T47D (cell line): ENCODE data around the gene RBM33.
"Not testable (repeated sequence)": the region's sequence is repeated elsewhere in the genome, so short reads cannot be mapped to it uniquely, and the experiment has no call there.

Experiments
- DNase-seq, 2 experiments: peaks; one replicate each; pipeline versions ENCODE4 v3.0.0 to v3.0.0-alpha.2; 2011 to 2012; ENCODE audit warnings: low read depth in 1 of 2, low spot score in 1 of 2
- JUND ChIP-seq: IDR thresholded peaks from 2 replicates; pipeline ENCODE4 v1.6.1; 2012; ENCODE audit warnings: low read depth
- in situ Hi-C: cut with HindIII; loops from 2 replicates; pipeline ENCODE4 v1.10.0; 2016; ENCODE audit warnings: low sequenced_read_pairs, low pct_unique_long_range_greater_than_20kb

Gene RBM33

DNA sequence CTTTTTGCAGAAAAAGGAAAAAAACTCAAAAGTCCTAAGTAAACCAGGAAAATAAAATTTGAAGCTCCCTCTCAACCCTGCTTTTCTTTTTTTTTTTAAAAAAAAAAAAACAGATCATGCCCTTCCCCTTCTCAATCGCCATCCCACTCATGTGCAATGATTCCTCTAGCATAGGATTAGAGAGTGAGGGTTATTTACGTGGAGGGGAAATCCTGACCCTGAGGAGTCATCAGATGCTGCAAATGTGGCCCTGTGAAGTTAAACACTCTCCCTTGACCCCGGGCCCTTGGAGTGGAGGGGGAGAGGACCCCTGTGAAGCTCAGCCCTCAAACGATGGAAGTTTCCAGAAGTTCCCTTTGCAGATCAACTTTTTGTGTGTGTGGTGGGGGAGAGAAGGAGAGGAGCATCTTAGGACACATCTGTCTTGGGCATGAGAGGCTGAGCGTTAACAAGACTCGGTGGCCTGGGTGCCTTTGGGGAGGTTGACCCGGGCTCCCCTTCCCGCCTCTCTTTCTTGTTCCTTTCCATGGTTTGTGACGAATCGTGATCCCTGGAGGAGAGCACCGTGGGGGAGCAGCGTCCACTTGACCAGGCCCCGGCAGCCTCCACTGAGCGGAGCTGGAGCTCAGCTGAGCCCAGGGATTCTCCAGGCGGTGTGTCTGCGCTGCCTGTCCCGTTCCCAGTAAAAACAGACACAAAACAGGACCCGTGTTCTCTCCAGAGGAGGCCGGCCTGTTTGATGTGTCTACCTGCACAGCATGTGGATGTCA, 169.3 kb downstream of the RBM33 start:
- DNase-seq = no peak
- TF ChIP-seq JUND = no peak
- in situ Hi-C loops = no loop called here

DNA sequence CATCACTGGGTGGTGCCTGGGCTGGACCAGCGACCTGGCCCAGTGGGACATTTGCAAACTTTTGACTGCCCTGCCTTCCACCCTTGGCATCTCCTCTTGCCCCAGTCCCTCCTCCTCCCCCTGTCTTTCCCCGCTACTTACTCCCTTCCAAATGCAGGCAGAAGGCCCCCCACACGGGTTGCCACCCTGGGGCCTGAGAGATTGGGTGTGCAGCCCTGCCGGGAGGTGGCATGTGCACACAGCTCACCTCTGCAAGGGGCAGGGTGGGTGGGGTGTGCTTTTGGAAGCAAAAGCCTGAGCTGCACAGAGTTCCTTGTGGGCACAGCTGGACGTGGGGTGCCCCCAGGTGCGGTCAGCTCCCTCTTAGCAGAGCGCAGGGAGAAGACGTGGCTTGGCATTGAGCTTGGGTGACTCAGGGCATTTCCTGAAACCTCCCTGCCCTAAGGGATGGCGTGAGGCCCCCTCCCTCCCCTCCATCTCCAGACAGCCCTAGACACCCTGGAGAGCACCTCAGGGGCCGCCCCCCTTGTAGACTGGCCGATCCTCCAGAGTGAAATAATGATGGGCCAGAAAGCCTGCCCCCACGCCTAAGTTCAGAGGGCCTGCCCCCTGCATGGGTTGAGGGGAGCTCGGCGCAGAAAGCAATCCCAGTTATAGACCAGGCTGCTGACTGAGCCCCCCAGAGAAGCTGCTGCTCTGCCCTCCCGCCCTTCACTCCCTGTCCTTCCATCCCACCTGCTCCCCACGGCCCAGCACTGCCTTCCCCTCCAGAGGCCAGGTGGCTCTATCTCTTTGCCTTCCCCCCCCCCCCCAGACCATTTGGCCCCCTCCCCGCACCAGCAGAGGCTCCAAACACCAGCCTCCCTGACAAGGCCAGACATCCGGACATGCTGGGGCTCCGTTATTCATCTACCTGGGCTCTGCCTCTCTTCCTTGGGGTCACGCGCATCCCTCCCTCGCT, 170.1 kb downstream of the RBM33 start:
- in situ Hi-C loops = no loop called here
- DNase-seq = no peak
- TF ChIP-seq JUND = no peak

DNA sequence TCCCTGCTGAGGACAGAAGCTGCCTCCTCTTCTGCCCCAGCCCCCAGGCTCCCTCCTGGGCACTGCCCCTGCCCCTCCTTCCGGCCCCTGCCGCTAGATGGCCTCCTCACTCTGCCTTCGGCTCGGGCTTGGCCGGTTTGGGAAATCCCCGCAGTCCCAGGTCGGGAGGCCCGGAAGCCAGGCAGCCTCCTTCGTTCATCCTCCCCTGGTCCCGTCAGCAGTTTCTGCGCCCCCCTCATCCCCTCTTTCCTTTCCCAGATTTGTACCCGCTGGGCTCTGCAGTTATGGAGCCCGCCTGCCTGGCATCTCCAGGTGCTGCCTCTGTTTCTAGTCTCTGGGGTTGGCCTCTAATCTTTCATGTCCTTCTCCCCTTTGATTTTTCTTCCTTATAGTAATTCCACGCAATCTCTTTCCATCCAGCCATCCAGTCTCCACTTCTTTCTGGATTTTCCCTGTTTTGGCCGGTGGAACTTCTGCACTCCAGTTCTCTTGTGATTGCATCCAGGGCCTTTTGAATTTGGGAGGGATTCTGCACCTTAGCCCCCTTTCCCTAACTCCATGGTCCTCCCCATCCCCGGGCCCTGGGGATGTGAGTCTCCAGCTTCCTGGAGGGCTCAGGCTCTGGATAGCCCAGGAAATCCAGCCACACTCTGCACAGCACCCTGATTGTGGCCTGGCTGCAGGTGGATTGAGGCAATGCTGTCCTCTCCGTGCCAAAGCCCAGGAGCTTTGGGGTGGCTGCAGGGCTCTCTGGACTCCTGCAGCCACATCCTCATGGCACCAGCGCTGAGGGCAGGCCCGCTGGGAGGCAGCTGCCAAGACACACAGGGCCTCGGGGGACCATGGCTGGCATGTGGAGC, 171.1 kb downstream of the RBM33 start:
- no peak for TF ChIP-seq JUND
- DNase-seq = peak; percentile 55 to 67
- in situ Hi-C loops = no loop called here

DNA sequence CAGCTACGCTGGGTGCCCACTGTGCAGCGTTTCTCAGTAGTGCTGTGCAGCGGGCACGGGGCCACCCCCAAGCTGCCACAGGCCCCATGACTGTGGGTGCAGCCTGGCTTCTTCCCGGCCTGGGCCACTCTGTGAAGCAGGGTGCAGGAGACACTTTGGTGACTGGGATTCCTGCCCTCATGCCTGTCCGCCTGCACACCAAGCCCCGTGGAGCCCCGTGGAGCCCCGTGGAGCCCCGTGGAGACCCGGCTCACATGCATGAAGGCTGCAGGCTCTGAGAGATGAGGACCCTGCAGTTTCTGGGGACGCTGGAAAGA, 171.7 kb downstream of the RBM33 start:
- DNase-seq = no peak
- TF ChIP-seq JUND = no peak
- in situ Hi-C loops = no loop called here

DNA sequence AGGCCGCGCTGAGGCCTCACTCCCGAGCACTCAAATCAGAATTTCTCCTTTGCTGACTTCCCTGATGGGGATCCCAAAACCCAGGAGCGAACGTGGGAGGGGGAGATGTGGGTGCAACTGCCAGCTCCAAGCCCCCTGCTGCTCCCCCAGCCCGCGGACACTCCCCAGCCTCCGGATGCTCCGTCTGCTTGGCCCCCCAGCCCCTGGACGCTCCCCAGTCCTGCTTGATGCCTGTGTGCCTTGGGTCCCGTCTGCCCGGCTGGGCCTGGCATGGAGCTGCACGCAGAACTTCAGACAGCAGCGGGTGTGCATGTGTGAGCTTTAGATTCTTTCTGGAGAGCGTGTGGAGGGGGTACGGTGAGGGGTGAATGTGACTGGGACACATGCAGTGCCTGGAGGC, 172.5 kb downstream of the RBM33 start:
- DNase-seq = no peak
- in situ Hi-C loops = no loop called here
- TF ChIP-seq JUND = no peak

DNA sequence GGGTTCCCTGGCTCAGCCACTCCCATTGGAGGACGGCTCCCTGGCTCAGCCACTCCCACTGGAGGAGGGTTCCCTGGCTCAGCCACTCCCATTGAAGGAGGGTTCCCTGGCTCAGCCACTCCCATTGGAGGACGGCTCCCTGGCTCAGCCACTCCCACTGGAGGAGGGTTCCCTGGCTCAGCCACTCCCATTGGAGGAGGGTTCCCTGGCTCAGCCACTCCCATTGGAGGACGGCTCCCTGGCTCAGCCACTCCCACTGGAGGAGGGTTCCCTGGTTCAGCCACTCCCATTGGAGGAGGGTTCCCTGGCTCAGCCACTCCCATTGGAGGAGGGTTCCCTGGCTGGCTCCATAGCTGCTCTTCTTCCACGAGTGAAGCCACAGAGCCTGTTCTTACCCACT, 173.1 kb downstream of the RBM33 start:
- DNase-seq, in situ Hi-C loops: not testable (repeated sequence)

DNA sequence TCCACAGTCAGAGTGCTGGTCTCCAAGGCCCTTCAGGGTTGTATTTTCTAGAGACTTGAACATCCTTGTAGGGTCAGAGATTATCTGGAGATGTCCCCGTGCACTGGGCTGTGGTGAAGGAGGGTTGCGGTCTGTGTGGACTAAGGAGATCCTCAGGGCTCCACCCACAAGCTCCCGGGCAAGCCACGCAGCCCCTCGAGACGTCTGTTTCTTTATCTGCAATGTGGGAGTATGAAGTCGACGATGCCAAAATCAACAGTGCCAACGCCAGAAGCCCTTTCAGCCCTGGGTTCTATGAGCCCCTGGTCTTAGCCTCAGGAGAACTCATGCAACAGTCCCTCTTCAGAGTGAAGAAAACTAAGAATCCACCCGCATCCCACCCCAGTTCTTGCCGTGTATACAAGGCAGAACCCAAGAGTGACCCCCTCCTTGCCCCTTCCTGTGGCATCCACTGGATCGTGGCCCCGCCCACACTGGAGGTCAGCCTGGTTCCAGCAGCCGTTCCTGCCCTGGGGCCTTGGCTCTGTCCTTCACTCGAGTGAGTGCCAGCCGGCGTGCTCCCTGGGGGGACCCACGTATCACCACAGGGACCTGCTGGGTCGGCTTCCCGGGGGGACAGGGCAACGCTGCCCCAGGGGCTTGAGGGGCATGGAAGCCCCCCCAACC, 173.8 kb downstream of the RBM33 start:
- no peak for DNase-seq
- in situ Hi-C loops = no loop called here
- TF ChIP-seq JUND = no peak

DNA sequence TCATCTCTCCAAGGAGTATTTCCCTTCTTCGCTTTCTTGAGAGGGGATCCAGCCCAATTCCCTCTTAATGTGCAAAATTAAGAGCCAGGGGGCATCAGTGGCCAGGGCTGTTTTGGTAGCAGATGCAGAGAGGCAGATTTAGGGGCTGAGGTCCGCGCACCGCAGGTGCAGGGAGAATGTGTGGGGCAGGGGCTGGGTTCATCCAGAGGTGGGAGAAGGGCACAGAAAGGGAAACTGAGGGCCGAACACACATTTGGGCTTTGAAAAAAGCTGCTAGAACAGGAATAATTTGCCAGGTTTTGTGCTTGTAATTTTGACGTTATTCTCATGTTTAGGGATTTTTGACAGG, 174.3 kb downstream of the RBM33 start:
- TF ChIP-seq JUND = no peak
- in situ Hi-C loops = no loop called here
- DNase-seq = no peak

DNA sequence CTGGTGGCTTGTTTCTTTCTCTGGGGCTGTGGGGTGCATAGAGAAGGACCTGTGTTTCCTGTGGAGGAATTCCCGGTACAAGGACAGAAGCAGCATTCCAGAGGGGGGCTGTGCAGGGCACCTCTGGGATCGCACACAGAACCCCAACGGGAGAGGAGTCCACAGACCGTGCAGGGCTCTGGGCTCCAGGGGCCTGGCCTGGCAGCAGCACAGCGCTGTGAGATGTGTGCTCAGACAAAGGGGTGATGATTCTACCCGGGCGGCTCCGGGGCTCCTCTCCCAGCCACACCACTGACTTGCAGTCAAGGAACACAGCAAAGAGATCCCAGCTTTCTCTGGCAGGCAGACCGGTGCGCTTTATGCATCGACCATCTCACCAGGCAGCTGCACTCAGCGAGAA, 174.7 kb downstream of the RBM33 start:
- in situ Hi-C loops = no loop called here
- DNase-seq = no peak
- TF ChIP-seq JUND = no peak

DNA sequence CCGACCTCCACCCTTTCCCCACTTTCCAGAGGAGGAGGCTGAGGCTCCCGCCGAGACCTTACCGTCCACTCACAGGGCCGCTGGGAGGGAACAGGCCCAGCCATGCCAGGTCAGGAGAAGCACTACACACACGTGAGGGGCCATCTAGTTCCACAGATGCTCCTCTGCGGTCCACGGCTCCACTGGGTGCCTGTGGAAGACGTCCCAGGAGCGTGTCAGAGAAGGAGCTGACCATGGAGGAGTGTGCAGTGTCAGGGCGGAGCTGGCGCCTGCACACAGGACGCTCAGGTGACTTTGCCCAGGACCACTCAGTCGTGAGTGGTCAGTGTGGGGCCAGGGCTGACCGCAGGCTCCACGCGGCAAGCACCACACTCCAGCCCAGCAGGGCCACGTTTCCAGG, 175.8 kb downstream of the RBM33 start:
- TF ChIP-seq JUND = no peak
- no peak for DNase-seq
- in situ Hi-C loops = no loop called here

DNA sequence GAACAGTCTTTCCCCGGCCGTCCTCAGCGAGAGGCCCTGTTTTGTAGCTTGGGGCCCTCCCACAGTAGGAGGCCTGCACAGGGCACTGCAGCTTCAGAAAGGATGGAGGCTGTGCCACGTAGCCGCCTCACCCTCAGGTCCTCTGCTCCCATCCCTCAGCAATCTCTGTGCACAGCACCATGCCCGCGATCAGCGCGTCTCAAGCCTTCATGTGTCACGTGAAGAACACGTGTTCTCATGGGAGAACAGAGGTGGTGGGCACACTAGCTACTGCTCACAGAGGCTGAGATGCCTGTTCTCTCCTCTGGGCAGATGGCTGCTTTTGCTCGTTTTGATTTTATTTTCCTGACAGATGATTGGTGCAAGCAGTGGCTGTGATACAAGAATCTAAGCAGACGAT, 176.3 kb downstream of the RBM33 start:
- no peak for DNase-seq
- in situ Hi-C loops = no loop called here
- TF ChIP-seq JUND = no peak

DNA sequence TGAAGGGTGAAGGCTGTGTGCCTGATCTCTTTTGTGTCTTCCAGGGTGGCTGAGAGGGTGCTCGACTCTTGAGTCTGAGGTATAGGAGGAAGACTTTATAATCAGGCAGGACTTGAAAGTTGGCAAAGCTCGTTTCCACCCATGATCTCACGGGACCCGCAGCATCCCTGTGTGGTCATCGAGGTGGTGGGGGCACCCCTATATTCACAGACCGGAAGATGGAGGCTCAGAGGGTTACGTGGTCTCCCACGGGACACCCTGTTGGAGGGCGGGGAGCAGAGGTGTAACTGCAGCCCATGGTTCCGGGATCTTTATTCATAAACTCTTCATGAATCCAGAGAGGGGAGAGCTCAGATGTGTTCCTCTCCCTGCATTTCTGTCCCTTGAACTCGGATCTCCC, 177.4 kb downstream of the RBM33 start:
- in situ Hi-C loops = no loop called here
- no peak for DNase-seq
- no peak for TF ChIP-seq JUND
